Breast epithelium (tissue), 4 donors: ENCODE measurements around the gene CPLANE1. TPM values are rescaled to one million over a fixed set of nuclear protein-coding genes. Genes with fewer than 3 reads are reported as not detected.

ENCODE experiments used
- DNase-seq, 2 donors: peaks; one replicate each; pipeline ENCODE4 v3.0.0-alpha.2; 2019; ENCODE audit warnings: low spot score in 2 of 2
- H3K27ac ChIP-seq, 2 donors: fragments of 200-600 bp; sonication (generic) in 1 of 2; one replicate each; pipeline ENCODE4 v1.5.1; 2016 to 2019; ENCODE audit warnings: mild to moderate bottlenecking in 1 of 2
- H3K27me3 ChIP-seq, 2 donors: fragments of 200-600 bp; sonication (generic) in 1 of 2; one replicate each; pipeline versions ENCODE4 v1.5.1 to v1.6.0; 2017 to 2019; ENCODE audit warnings: control low read depth in 1 of 2, mild to moderate bottlenecking in 1 of 2
- H3K36me3 ChIP-seq: fragments of 200-600 bp; one replicate; pipeline ENCODE4 v1.5.1; 2019
- H3K4me1 ChIP-seq, 2 donors: fragments of 200-600 bp; sonication (generic); one replicate each; pipeline ENCODE4 v1.5.1; 2016 to 2019; ENCODE audit warnings: control low read depth in 1 of 2
- H3K4me3 ChIP-seq, 3 donors: fragments of 200-600 bp; sonication (generic); 1 replicate in 2 of 3; 2 replicates in 1 of 3; pipeline ENCODE4 v1.5.1; 2016 to 2019; ENCODE audit warnings: mild to moderate bottlenecking in 3 of 3, moderate library complexity in 2 of 3
- H3K9me3 ChIP-seq, 2 donors: fragments of 200-600 bp; sonication (generic) in 1 of 2; one replicate each; pipeline ENCODE4 v1.5.1; 2016 to 2019; ENCODE audit warnings: control low read depth in 1 of 2
- POLR2A ChIP-seq: fragments of 450-650 bp; IDR thresholded peaks from one replicate; pipeline ENCODE4 v1.6.1; 2016; ENCODE audit warnings: antibody characterized with exemption, mild to moderate bottlenecking, moderate library complexity
- POLR2AphosphoS5 ChIP-seq, 3 donors: sonication (generic); formaldehyde crosslinking; IDR thresholded peaks; one replicate each; pipeline ENCODE4 v1.6.1; 2017; ENCODE audit warnings: antibody characterized with exemption in 3 of 3
- intact Hi-C: fragments of 100-400 bp; cut with DNase I; formaldehyde crosslinking; loops from one replicate; pipeline ENCODE4 v1.15.1; 2023; ENCODE audit warnings: low total_unique reads
- total RNA-seq, 3 donors: library from RNA; depleted of rRNA; stranded (reverse); fragments of >200 nt; gene quantifications; one replicate each; pipeline ENCODE4 v1.1.0, GENCODE V29; 2016
- TF ChIP-seq, protein P1 (sequence below), 3 donors: fragments of 450-650 bp; IDR thresholded peaks; one replicate each; pipeline ENCODE4 v1.5.1; 2016 to 2017; ENCODE audit warnings: antibody characterized with exemption in 3 of 3, mild to moderate bottlenecking in 3 of 3, moderate library complexity in 3 of 3

The CPLANE1 gene
- total RNA-seq, 3 donors from 2014 or later, result 31.0 to 55.5 (median 31.5) TPM

DNA sequence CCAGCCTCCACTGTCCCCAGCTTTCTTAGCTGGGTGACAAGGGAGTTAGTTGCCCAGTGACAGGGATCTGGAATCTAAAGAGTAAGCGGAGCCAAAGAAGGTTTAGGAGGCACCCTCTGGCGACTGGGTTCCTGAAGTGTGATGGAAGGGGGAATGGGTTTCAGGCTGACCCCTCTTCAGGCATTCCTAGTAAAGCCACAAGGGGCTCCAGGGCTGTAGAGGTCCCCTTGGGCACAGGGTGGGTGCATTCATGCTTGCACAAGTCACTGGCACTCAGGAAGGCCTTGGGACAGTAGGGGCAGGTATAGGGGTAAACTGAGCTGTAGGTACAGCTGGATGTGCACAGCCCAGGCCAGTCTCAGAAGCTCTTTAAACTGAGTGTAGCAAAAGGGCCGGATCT lies 74.2 kb downstream of the CPLANE1 start:
- Histone ChIP-seq H3K27me3 (no peaks in the 10 kb centered on the region), H3K4me3 (no peak overlapping the region), H3K4me1 (no peaks in the 10 kb centered on the region), H3K27ac (no peak overlapping the region), H3K36me3 (no peaks in the 10 kb centered on the region), H3K9me3 (no peaks in the 10 kb centered on the region)
- TF ChIP-seq POLR2AphosphoS5 (IDR thresholded peaks at IDR 0.05), result no peak
- no peak for DNase-seq
- intact Hi-C loops, result no loop called here

DNA sequence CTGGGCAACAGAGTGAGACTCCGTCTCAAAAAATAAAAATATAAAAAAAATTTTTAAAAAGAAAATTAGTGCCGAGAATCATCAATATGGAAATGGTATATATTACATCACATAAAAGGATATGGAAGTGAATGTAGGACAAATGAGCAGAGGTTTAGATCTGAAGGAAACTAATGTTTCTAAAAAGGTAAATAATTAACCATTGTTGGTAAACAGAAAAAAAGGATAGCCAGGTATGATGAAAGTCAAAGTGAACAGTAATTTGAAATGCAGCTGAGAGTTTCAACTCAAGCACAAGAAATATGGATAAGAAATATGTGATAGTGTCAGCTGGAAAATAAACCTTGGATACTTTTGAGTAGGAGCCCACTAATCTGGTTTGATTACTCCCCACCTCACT lies 76.2 kb downstream of the CPLANE1 start:
- intact Hi-C loops, result no loop called here
- no peaks in the 10 kb centered on the region for H3K36me3 ChIP-seq
- H3K27ac ChIP-seq, result no peak overlapping the region
- TF ChIP-seq, protein P1, sequence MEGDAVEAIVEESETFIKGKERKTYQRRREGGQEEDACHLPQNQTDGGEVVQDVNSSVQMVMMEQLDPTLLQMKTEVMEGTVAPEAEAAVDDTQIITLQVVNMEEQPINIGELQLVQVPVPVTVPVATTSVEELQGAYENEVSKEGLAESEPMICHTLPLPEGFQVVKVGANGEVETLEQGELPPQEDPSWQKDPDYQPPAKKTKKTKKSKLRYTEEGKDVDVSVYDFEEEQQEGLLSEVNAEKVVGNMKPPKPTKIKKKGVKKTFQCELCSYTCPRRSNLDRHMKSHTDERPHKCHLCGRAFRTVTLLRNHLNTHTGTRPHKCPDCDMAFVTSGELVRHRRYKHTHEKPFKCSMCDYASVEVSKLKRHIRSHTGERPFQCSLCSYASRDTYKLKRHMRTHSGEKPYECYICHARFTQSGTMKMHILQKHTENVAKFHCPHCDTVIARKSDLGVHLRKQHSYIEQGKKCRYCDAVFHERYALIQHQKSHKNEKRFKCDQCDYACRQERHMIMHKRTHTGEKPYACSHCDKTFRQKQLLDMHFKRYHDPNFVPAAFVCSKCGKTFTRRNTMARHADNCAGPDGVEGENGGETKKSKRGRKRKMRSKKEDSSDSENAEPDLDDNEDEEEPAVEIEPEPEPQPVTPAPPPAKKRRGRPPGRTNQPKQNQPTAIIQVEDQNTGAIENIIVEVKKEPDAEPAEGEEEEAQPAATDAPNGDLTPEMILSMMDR (IDR thresholded peaks at IDR 0.05), result no peak
- TF ChIP-seq POLR2AphosphoS5 (IDR thresholded peaks at IDR 0.05), result no peak
- no peak for TF ChIP-seq POLR2A
- no peaks in the 10 kb centered on the region for H3K9me3 ChIP-seq
- DNase-seq, result no peak
- H3K27me3 ChIP-seq, result no peaks in the 10 kb centered on the region
- no peaks in the 10 kb centered on the region for H3K4me1 ChIP-seq
- H3K4me3 ChIP-seq, result no peak overlapping the region

DNA sequence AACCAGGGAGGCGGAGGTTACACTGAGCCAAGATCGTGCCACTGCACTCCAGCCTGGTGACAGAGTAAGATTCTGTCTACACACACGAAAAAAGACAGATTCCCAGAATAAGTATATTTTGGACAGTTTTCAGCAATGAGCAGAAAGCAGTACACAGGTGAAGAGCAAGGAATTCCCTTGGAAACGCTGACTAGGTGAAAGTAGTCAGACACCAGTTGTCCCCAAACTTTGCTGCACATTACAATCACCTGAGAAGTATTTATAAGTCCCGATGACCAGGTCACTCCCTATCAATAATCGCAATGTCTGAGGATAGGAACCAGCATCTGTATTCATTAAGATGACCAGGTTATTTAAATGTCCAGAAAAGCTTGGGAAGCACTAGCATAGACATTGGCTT lies 78.3 kb downstream of the CPLANE1 start:
- no peaks in the 10 kb centered on the region for H3K4me1 ChIP-seq
- no peaks in the 10 kb centered on the region for H3K36me3 ChIP-seq
- H3K27me3 ChIP-seq, result no peaks in the 10 kb centered on the region
- intact Hi-C loops, result no loop called here
- H3K27ac ChIP-seq, result no peak overlapping the region
- TF ChIP-seq, protein P1 (IDR thresholded peaks at IDR 0.05), result no peak
- TF ChIP-seq POLR2AphosphoS5 (IDR thresholded peaks at IDR 0.05) (no peak), POLR2A (no peak)
- DNase-seq, result no peak
- H3K9me3 ChIP-seq, result no peaks in the 10 kb centered on the region
- H3K4me3 ChIP-seq, result no peak overlapping the region

DNA sequence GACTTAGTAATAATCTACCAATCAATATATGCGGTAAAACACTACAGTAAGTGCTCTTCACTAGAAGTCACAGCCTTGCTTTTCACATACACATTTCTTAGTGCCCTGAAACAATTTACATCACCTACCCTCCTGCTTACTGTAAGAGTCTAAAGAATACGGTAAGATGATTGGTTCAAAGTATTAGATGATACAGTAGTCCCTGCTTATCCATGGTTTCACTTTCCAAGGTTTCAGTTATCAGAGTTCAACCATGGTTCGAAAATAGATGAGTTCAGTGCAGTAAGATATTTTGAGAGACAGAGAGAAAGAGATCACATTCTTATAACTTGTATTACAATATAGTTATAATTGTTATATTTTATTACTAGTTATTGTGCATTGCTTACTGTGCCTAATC lies 83.0 kb downstream of the CPLANE1 start:
- no peak for DNase-seq
- H3K4me3 ChIP-seq, result no peak overlapping the region
- intact Hi-C loops, result no loop called here
- no peaks in the 10 kb centered on the region for H3K9me3 ChIP-seq
- H3K4me1 ChIP-seq, result no peaks in the 10 kb centered on the region
- H3K36me3 ChIP-seq, result no peaks in the 10 kb centered on the region
- TF ChIP-seq, protein P1 (IDR thresholded peaks at IDR 0.05), result no peak
- TF ChIP-seq POLR2AphosphoS5 (IDR thresholded peaks at IDR 0.05), result no peak
- no peak overlapping the region for H3K27ac ChIP-seq
- no peaks in the 10 kb centered on the region for H3K27me3 ChIP-seq

DNA sequence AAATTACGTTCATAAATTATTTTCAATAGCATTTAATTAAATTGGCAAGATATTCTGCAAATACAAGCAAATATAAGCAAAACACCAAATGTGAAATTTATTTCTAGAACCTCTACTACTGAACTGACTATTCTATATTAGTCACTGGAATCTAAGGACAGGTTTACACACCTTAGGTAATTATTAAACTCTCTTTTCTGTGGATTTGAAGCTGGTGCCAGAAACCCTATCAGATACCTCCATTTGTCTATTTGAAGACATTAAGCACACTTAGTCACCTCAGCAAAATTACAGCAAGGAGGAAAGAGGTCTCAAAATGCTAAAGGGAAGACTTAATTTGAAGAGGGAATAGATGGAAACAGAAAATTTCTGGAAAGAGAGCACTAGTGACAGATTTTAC lies 83.4 kb downstream of the CPLANE1 start:
- Histone ChIP-seq H3K36me3 (no peaks in the 10 kb centered on the region), H3K4me1 (no peaks in the 10 kb centered on the region)

More for the DNA sequence above, 83.4 kb downstream of the CPLANE1 start:
- TF ChIP-seq, protein P1 (IDR thresholded peaks at IDR 0.05), result no peak
- TF ChIP-seq POLR2AphosphoS5 (IDR thresholded peaks at IDR 0.05) (no peak), POLR2A (no peak)
- intact Hi-C loops, result no loop called here
- Histone ChIP-seq H3K4me3 (no peak overlapping the region), H3K27ac (no peak overlapping the region), H3K27me3 (no peaks in the 10 kb centered on the region), H3K9me3 (no peaks in the 10 kb centered on the region)
- no peak for DNase-seq
